Fibroblast of skin of back (primary cell): Measurements from ENCODE around the gene SOWAHA.
A peak's percentile ranks its signal among the peaks of the same experiment; 100 is the strongest.
"Not testable (repeated sequence)": the region's sequence is repeated elsewhere in the genome, so short reads cannot be mapped to it uniquely, and the experiment has no call there.

Experiments
- DNase-seq: peaks from one replicate; pipeline ENCODE4 v3.0.0-alpha.2; 2013

The SOWAHA gene

DNA sequence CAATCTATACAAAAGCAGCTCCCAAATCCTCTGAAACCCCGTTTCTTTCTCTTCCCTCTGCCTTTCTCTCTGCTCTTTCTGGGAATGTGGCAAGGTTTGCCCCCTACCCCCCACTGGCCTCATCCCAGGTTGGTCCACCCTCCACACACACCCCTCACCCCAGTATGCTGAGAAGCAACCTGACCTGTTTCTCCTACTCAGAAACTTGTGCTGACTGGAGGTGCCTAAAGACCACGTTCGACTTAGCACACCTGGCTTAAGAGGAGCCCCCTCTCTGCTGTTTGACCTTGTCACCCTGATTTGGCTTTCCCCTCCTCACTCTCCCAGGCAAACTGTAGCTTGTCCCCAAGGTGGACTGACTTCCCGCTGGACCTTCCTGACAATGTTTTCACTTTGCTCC is 35.0 kb upstream of the SOWAHA start:
- no peak for DNase-seq

DNA sequence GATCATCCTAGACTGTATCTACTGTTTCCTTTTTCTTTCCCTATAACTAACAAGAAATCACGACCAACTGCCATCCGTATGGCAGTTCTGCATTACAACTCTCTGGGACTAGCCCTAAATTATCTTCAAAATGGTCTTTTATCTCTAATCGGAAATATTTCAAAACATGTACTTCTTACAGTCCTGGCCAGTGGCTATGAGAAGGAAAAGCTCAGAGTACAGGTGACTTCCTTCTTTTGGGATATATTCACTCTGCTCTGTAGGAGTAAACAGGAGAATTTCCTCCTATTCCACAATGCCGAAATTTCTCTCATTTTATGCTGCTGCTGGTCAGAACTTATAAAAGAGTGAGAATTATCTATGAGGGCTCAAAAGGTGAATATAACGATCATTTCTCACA is 34.2 kb upstream of the SOWAHA start:
- no peak for DNase-seq

DNA sequence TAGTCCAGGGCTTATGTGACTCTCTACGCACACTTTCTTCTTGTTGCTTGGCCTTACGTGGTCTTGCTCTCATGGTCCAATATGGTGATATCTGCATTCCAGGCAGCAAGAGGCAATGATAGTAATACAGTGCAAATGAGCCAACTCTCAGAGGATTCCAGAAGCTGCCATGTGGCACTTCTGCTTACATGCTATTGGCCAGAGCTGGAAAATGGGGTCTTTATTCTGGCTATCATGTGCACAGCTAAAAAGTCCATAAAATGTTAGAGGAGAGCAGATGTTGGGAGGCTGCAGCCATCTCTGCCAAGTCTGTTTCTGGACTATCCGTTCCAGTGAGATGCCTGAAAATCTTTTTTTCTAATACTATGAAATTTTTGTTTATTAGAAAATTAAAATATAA is 33.1 kb upstream of the SOWAHA start:
- DNase-seq = no peak

DNA sequence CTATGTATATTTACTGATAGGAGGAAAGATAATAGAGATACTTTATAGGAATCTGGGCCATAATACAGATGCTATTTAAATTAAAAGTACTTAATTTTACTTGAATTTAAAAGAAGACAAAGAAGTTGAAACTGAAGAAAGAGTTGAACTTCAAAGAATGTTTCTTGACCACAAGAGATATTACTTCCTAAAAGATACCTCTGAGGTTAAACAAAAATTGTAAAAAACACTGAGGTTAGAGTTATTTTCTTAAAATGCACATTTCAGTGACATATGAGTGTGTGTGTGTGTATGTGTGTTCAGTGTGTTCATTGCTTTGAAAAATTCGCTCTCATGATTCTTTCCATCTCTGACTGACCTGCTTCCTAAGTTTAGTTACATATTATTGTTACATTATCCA is 32.5 kb upstream of the SOWAHA start:
- DNase-seq = no peak

DNA sequence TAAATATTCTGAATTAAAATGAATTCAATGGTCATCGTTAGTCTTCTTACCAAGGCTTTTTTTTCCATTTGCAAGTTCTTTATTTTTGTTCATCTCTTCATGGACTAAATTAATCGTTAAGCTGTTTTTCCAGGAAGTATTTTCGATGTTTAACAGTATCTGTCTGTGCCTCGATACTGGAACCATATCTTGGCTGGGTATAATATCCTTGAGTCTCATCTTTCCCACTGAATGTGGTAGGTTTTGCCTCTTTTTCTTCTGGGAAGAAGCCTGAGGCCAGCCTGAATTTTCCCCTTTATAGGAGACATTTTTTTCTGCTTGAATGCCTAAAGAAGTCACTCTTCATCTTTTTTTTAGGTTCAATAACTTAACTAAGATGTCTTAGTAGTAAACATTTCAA is 32.1 kb upstream of the SOWAHA start:
- DNase-seq = no peak

DNA sequence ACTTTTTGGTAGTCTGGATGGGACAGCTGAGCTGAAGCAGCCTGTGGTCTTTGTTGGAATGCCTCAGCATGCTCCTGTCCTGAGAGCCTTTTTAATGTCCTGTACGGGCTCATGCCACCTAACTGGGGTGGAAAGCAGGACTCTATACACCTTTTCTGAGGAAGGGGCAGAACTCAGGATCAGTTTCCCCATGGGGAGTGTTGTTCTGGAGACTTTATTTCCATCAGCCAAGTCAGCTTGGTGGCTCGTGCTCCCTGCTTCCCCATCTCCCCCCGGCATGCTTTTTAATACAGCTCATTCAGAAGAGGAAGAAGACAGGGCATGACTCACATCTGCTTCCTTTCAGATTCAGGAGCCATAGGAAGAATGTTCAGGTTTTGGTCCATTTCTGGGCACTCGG is 31.0 kb upstream of the SOWAHA start:
- peak; percentile 78 for DNase-seq

DNA sequence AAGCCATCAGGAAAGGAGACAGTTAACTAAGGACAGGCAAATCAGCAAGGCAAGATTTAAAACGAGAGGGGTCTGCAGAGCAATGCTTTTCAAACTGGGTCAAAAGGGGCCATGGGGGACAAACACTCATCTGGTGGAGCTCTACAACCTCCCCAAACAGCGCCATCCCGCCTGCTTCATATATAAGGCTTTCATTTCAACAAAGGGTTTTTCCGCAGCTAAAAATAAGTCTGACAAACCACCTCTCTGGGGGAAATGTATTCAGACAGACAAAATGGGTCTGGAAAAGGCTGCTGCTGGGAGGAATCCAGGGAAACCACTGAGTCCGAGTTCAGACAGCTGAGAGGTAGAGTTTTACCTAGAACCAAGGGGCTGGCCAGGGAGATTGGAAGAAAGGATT is 27.7 kb upstream of the SOWAHA start:
- peak; percentile 42 for DNase-seq

DNA sequence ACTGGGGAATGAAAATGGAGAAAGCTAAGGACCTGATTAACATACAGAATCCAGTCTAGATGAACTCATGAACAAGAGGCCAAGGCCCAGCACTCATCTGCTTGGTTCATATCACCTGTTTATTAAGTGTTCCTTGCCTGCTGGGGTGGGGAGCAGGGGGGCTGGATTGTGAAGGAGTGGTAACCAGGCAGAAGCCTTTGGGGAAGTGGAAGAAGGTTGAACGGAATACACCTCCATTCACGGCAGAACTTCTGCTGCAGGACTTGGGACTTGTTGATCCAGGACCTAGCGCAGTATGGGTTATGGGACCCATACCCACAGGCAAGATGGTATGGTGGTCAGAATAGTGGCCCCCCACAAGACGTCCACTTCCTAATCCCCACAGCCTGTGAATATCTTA is 27.2 kb upstream of the SOWAHA start:
- no peak for DNase-seq

DNA sequence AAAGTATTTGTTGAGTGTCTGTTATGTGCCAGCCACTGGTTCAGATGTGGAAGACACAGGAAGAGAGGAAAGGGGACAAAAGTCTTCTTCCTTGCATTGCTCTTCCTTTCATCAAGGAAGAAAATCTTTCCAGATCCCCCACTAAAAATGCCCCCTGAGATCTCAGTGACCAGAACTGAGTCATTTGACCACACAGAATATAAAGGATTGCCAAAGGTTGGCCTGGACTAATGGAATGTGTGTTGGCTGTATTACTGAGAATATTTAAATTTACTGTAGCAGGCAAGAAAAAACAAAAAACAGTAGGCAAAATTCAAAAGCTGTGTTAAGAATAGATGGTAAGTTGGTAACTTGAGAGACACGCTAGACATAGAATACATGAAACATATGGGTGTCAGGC is 26.0 kb upstream of the SOWAHA start:
- DNase-seq = peak; percentile 67

DNA sequence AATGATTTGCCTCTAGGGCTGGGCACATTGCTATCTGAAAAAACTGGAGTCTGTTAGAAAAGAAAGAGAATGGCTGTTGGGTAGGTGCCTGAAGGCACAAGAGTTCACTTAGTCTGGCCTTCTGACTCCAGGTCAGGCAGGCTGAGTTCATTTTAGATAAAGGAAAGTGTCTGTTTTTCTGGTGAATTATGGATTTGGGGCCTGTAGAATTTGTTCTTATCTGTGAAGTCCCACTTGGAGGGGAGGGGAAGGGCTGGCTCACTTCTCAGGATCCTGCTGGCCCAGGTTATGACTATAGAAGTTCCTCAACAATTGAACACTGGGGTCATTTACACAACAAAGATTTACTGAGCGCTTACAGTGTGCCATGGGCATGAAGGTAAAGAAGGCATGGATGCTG is 24.6 kb upstream of the SOWAHA start:
- DNase-seq = no peak

DNA sequence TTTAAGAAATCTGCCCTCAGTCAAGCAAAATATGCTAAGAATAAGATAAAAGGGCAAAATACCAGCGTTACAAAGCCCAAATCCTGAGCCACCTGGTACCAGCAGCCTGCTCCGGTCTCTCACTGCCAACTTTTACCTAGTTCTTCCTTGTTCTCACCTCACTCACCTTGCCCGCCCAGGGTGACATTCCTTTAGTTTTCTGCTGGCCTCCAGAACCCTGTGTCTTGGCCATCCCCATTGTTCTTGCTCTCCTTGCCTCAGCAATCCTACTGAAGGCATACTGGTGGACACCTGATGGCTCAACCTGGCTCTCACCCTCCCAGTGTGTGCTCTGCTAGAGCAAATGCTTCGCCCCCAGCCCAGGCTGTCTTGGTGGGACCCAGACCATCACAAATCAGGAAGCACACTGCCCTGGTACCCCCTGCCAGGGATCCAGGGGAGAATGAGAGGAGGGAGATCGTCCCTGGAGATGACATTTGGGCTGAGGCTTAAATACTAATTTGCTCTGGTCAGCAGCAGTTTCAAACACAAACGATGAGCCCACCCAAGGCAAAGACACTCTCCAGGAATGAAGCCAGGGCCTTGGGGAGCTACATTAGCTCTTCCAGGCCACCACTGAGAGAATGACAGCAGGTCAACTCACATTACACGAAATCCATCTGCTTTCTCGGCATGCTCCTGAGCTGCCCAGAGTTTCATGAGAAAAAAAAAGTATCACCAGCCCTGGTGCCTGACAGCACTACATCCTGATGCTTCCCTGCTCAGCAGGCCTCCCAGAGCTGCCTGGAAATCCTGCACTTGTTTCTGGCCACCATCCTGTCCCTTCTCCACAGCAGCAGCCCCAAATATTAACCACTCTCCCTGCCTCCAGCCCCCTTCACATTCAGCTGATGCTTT is 23.9 kb upstream of the SOWAHA start:
- DNase-seq = no peak

DNA sequence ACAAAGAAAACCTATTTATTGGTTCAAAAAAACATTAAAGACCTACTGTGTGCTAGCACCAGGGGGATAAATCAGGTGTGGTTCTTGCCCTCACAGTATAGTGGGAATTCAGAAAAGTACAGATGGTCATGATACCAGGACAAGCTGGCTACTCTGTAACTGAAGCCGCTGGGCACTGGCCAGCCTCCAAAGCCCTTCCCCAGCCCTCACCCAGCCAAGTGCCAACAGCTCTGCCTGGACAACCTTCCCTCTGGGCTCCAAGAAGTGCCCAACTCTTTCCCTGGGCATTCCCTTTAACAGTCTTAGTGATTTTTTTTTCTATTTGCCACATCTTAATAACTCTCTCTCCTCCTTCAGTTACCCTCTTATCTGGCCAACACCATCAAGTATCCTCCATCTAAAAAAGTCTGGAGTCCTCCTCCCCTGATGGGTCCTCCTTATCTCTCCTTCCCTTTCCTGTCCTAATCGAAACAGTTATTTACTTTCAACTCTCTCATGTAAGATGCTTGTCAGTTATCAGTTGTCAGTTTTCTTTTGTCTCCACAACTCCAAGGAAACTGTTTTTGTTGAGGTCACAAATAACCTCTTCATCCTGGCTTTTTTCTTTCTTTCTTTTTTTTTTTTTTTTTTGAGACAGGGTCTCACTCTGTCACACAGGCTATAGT is 22.8 kb upstream of the SOWAHA start:
- DNase-seq = no peak

DNA sequence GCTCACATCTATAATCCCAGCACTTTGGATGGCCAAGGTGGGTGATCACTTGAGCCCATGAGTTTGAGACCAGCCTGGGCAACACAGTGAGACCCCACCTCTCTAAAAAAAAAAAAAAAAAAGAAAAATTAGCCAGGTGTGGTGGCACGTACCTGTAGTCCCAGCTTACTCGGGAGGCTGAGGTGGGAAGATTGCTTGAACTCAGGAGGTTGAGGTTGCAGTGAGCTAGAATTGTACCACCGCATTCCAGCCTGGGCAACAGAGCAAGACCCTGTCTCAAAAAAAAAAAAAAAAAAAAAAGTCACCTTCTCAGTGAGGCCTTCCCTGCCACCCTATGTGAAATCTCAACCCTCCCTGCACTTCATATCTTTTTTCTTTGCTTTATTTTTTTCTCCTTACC is 22.1 kb upstream of the SOWAHA start:
- no peak for DNase-seq

DNA sequence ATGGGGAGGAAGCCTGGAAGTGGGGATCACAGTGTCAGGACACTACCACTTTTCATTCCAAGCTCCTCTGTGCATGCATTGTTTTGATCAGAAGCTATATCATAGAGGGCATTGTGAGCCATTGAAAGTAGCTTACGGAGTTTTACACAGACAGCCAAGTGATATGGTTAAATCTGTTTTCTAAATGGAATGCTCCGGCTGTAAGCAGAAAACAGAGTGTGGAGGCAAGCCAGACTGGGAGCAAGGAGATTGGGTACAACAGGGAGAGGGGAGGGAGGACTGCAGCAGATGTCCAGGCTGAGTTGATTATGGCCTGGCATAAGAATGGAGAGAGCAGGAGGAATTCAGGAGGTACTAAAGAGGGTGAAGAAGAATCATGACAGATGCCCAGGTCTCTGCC is 15.5 kb upstream of the SOWAHA start:
- DNase-seq = no peak

DNA sequence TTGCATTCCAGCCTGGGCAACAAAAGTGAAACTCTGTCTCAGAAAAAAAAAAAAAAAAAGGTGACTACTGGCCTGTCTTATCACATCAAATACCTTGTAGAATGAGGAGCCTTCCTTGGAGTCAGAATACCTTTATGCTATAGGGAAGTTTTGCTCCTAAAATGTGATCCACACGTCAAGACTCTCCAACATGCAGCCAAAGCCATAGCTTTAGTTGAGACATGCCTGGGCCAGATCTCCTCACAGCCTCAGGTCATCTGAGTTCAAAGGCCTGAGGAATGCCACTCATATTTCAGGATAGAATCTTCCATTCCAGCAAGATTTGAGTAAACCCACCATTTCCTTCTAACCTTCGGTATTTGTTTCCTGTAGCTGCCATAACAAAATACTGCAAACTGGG is 13.7 kb upstream of the SOWAHA start:
- no peak for DNase-seq

DNA sequence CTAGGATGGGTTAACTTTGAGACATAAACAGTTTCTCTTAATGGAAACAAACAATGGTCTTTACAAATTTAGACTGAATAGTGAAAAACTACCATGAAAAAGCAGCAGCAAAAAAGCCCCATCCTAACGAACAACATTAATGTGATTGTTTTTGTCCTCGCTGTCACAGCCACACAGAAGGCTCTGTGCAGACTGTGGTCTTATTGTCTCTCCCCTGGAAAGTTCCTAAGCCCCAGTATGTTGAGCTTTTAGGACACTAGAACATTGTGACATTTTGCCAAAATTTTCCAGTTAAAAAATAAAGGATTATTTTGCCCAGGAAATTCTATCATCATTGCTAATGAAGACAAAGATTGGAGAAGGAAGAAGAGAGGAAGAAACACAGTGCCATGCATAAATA is 12.6 kb upstream of the SOWAHA start:
- no peak for DNase-seq

DNA sequence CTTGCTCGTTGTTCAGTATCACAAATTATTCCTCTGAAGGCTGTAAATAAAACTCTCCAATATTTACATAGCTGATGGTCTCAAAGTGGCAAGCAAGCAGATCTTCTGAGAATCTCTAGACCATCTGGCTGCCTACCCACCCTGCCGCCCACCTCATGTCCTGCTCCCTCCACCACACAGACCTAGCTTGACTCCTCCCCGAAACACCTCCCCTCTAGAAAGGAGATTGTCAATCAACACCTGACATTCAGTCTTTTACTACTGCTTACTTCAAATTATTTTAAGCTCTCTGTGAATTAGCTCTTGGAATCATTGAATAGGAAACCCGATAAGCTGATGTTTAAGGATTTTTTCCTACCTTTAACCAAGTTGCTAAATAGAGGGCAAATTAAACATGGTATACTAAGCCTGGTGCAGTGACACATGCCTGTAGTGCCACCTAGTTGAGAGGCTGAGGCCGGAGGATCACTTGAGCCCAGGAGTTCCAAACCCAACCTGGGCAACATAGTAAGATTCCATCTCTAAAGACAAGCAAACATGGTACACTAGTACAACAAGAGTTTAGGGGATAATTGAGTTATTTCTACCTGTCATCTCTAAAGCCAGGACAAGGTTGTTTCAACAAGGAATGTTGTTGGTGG is 10.9 kb upstream of the SOWAHA start:
- DNase-seq = no peak

DNA sequence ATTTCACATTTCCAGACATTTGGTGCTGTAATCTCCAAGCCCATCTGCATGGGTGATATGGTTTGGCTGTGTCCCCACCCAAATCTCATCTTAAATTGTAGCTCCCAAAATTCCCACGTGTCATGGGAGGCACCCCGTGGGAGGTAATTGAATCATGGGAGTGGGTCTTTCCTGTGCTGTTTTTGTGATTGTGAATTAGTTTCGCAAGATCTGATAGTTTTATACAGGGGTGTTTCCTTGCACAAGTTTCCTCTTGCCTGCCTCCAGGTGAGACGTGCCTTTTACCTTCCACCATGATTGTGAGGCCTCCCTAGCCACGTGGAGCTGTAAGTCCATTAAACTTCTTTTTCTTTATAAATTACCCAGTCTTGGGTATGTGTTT is 10.4 kb upstream of the SOWAHA start:
- DNase-seq = not testable (repeated sequence)

DNA sequence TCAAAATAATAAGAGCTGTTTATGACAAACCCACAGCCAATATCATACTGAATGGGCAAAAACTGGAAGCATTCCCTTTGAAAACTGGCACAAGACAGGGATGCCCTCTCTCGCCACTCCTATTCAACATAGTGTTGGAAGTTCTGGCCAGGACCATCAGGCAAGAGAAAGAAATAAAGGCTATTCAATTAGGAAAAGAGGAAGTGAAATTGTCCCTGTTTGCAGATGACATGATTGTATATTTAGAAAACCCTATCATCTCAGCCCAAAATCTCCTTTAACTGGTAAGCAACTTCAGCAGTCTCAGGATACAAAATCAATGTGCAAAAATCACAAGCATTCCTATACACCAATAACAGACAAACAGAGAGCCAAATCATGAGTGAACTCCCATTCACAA is 8.9 kb upstream of the SOWAHA start:
- DNase-seq = not testable (repeated sequence)

DNA sequence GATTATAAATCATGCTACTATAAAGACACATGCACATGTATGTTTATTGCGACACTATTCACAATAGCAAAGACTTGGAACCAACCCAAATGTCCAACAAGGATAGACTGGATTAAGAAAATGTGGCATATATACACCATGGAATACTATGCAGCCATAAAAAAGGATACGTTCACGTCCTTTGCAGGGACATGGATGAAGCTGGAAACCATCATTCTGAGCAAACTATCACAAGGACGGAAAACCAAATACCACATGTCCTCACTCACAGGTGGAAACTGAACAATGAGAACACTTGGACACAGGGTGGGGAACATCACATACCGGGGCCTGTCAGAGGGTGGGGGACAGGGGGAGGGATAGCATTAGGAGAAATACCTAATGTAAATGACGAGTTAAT is 7.2 kb upstream of the SOWAHA start:
- DNase-seq = not testable (repeated sequence)

DNA sequence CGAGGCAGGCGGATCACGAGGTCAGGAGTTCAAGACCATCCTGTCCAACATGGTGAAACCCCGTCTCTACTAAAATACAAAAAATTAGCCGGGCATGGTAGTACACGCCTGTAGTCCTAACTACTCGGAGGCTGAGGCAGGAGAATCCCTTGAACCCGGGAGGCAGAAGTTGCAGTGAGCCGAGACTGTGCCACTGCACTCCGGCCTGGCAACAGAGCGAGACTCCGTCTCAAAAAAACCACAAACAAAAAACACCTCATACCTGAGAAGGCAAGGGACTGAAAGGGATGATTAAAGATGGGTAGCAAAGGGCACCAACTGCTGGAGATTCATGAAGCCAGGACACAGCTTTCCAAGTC is 6.3 kb upstream of the SOWAHA start:
- DNase-seq = not testable (repeated sequence)

DNA sequence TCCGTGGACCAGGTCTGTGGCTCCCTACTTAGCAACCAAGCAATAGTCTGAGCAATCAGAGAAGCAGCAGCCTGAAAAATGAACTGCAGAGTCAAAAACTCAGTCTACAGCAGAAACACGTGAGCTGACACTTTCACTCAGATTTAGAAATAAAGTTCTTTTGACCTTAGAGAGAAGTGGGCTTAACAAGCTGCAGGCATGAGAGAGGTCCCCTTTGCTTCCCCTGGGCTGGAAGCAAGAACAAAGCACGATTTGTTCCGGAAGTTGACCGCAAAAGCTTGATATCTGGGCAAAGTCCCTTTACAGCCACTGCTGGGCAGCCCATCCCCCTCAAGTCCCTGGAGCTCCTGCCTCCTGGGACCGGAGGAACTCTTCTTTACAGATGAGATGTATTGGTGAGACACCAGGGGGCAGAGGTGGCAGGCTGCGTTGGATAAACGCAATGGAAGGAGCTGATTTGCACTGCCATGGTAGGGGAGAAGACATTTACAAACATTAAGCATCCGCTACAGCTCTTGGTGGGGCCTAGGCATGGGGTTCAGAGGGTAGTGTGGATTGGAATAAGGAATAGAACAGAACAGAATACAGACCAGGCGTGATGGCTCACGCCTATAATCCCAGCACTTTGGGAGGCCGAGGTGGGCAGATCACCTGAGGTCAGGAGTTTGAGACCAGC is 5.8 kb upstream of the SOWAHA start:
- DNase-seq = peak; percentile 16

DNA sequence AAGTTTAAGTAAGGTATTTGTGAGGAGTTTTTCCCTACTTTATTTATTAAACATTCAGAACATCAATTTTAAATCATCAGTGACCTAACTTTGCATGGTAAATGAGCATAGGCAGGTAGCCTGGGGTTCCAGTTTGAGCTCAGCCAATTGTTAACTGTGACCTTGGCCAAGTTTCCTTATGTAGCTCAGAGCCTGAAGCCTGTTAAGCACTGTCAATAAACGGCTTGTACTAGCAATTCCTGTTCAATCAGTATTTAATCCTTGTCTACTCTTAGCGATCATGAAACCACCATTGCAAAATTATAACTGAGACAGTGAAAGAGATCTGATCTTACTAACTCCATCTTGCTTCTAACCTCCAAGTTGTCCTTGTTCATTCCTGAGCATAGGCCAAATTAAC is 4.7 kb upstream of the SOWAHA start:
- DNase-seq = no peak
